HepG2 (cell line): ENCODE measurements around the gene DUSP8. TPM values are rescaled to one million over a fixed set of nuclear protein-coding genes. Genes with fewer than 3 reads are reported as not detected.
"Not testable (repeated sequence)": the region's sequence is repeated elsewhere in the genome, so short reads cannot be mapped to it uniquely, and the experiment has no call there.

ENCODE experiments used
- ATAC-seq: fragments of 200-7000 bp; cut with Tn5 transposase; 3 replicates; pipeline ENCODE4 v1.9.1; 2020; ENCODE audit warnings: mild to moderate bottlenecking, moderate library complexity
- BruUV-seq: library from RNA; stranded (reverse); fragments of 400-500 nt; replicated peaks from 2 replicates; lab custom pipeline; 2021; lab: Mats Ljungman, UMichigan
- CTCF ChIA-PET: fragments of 300-600 bp; formaldehyde crosslinking; extraction: SDS; loops from one replicate; lab custom pipeline; 2021; ENCODE audit warnings: low total read pairs, inconsistent platforms, low intra/inter-chr PET ratio; lab: Yijun Ruan, JAX
- POLR2A ChIA-PET: fragments of 350-600 bp; sonication (Branson Sonifier 250); formaldehyde crosslinking; loops from one replicate; lab custom pipeline; 2020; ENCODE audit warnings: antibody characterized with exemption, inconsistent platforms; lab: Yijun Ruan, JAX
- DNase-seq: peaks from one replicate; pipeline ENCODE4 v3.0.0-alpha.2; 2015; ENCODE audit warnings: low spot score
- FAIRE-seq: peaks from 3 replicates; lab custom pipeline; 2011; peaks lifted over from hg19 to GRCh38; lab: Jason Lieb, UNC
- H2AFZ ChIP-seq: one replicate; pipeline ENCODE4 v1.6.1; 2011; ENCODE audit warnings: low read length, inconsistent platforms
- H3K27ac ChIP-seq: fragments of 300-600 bp; 3 replicates; pipeline ENCODE4 v1.8.0; 2011; ENCODE audit warnings: mixed run types, mild to moderate bottlenecking, mixed read lengths, low read length, inconsistent platforms; ENCODE audit not compliant: insufficient read depth; ENCODE audit errors: extremely low read length
- H3K27me3 ChIP-seq, 2 experiments: fragments of 200-600 bp in 1 of 2; 2 replicates in 1 of 2; 3 replicates in 1 of 2; pipeline versions ENCODE4 v1.6.0 to v1.8.0; 2011; ENCODE audit warnings: low read length in 2 of 2, mild to moderate bottlenecking in 2 of 2, moderate library complexity in 2 of 2, inconsistent platforms in 1 of 2; ENCODE audit not compliant: insufficient read depth in 2 of 2, control insufficient read depth in 1 of 2
- H3K36me3 ChIP-seq, 2 experiments: fragments of 200-600 bp in 1 of 2; replicated peaks in 1 of 2; 2 replicates in 1 of 2; 3 replicates in 1 of 2; pipeline versions ENCODE4 v1.5.1 to v1.8.0; 2011; ENCODE audit warnings: low read length in 2 of 2, inconsistent platforms in 1 of 2; ENCODE audit not compliant: insufficient read depth in 2 of 2, control insufficient read depth in 1 of 2
- H3K4me1 ChIP-seq: 2 replicates; pipeline ENCODE4 v1.5.1; 2012; ENCODE audit warnings: low read length, inconsistent platforms; ENCODE audit not compliant: insufficient read depth
- H3K4me2 ChIP-seq: 2 replicates; pipeline ENCODE4 v1.6.0; 2011; ENCODE audit warnings: low read depth, low read length, inconsistent platforms
- H3K4me3 ChIP-seq, 3 experiments: fragments of 200-600 bp in 1 of 3; sonication (generic), shearing (Covaris generic) in 1 of 3; replicated peaks in 1 of 3; 2 replicates each; pipeline ENCODE4 v1.5.1; 2011 to 2016; ENCODE audit warnings: low read length in 3 of 3, inconsistent platforms in 2 of 3, low read depth in 2 of 3, mild to moderate bottlenecking in 2 of 3, control low read depth in 1 of 3, mixed read lengths in 1 of 3; ENCODE audit not compliant: insufficient read depth in 1 of 3
- H3K79me2 ChIP-seq: one replicate; pipeline ENCODE4 v1.6.1; 2011; ENCODE audit warnings: low read length, inconsistent platforms; ENCODE audit not compliant: insufficient read depth
- H3K9ac ChIP-seq: 2 replicates; pipeline ENCODE4 v1.6.0; 2011; ENCODE audit warnings: mild to moderate bottlenecking, low read depth, low read length, inconsistent platforms; ENCODE audit not compliant: insufficient read depth
- H3K9me3 ChIP-seq: 2 replicates; pipeline ENCODE4 v1.5.1; 2012; ENCODE audit warnings: mild to moderate bottlenecking, low read length
- H4K20me1 ChIP-seq: 2 replicates; pipeline ENCODE4 v1.6.0; 2011; ENCODE audit warnings: inconsistent platforms, mild to moderate bottlenecking, low read length, moderate library complexity; ENCODE audit not compliant: insufficient read depth
- NR3C1 ChIP-seq: sonication (generic); formaldehyde crosslinking; IDR thresholded peaks from 2 replicates; pipeline ENCODE4 v1.4.0; 2020; ENCODE audit warnings: missing genetic modification reagents
- SALL2 ChIP-seq: sonication (generic); formaldehyde crosslinking; IDR thresholded peaks from 2 replicates; pipeline ENCODE4 v1.8.1; 2023; ENCODE audit warnings: mild to moderate bottlenecking, missing genetic modification reagents, inconsistent platforms
- ZKSCAN8 ChIP-seq: IDR thresholded peaks from 2 replicates; pipeline ENCODE4 v1.6.1; 2016; ENCODE audit warnings: borderline replicate concordance, missing genetic modification reagents, missing compliant biosample characterization
- WGBS: methylation state at CpG from one replicate; pipeline ENCODE4 v1.1.6; 2017; ENCODE audit warnings: low lambda C conversion rate; 5-methylcytosine and 5-hydroxymethylcytosine counted together
- in situ Hi-C: cut with HindIII; loops from 2 replicates; pipeline ENCODE4 v1.10.0; 2017; ENCODE audit warnings: low pct_unique_long_range_greater_than_20kb; ENCODE audit not compliant: extremely low pct_ligation_motif_present
- intact Hi-C: fragments of 100-400 bp; cut with micrococcal nuclease; formaldehyde crosslinking; loops from one replicate; pipeline ENCODE4 v1.10.0; 2022; ENCODE audit not compliant: unreplicated experiment
- polyA plus RNA-seq, 8 experiments: library from polyadenylated mRNA; depleted of rRNA in 3 of 8; stranded (reverse) in 7 of 8; unstranded in 1 of 8; fragments of >200 nt; fragmentation: Illumina TruSeq in 4 of 8; extraction: Trizol in 4 of 8; gene quantifications; 2 replicates each; pipeline versions ENCODE4 v1.2.1 to v1.2.3, GENCODE V29; 2011 to 2016; ENCODE audit warnings: low read depth in 4 of 8, missing spikeins in 1 of 8, mixed read lengths in 1 of 8; ENCODE audit not compliant: insufficient read depth in 1 of 8
- total RNA-seq, 5 experiments: library from RNA; depleted of rRNA; stranded (reverse); fragments of >200 nt; fragmentation: Illumina TruSeq; extraction: Trizol; gene quantifications; 2 replicates each; pipeline ENCODE4 v1.2.3, GENCODE V29; 2016; ENCODE audit warnings: low read depth in 1 of 5

The DUSP8 gene
- total and polyA plus RNA-seq, 2 of the 13 experiments (the other 11 are each of a cell fraction or from before 2014, with no cell fraction given): 1.8 to 8.0 TPM

- Histone ChIP-seq H2AFZ (no peak overlapping the region), H3K4me2 (no peak overlapping the region), H3K27me3 (no peaks in the 10 kb centered on the region), H3K4me1 (no peaks in the 10 kb centered on the region), H3K9me3 (no peaks in the 10 kb centered on the region), H3K79me2 (no peaks in the 10 kb centered on the region), H4K20me1 (peaks cover 33% of the 10 kb centered on the region; the same call in 1 of the 2 replicates), H3K36me3 (no peaks in the 10 kb centered on the region), H3K27ac (no peak overlapping the region), H3K9ac (no peak overlapping the region), H3K4me3 (no peak overlapping the region)
- TF ChIP-seq ZKSCAN8 (CRISPR knock-in tag) (no peak), SALL2 (CRISPR knock-in tag) (no peak), NR3C1 (CRISPR knock-in tag) (no peak)
- DNase-seq: no peak
- in situ Hi-C loops: no loop called here
- POLR2A ChIA-PET: no interaction called here
- 75% methylated on average over 6 of the region's 11 CpGs for WGBS
- intact Hi-C loops: no loop called here
- FAIRE-seq: no peak
- BruUV-seq: no TSS peak
- CTCF ChIA-PET: no interaction called here
- no peak for ATAC-seq
Observed at GRCh38 chr11:1510928-1511327, 61.1 kb downstream of the DUSP8 start.

- BruUV-seq, H3K27me3 ChIP-seq, H3K4me1 ChIP-seq, H3K4me2 ChIP-seq, ATAC-seq, intact Hi-C loops, POLR2A ChIA-PET, H3K4me3 ChIP-seq, FAIRE-seq, H2AFZ ChIP-seq, in situ Hi-C loops, H3K79me2 ChIP-seq, H3K9ac ChIP-seq, H3K36me3 ChIP-seq, DNase-seq, CTCF ChIA-PET, H3K27ac ChIP-seq, H3K9me3 ChIP-seq: not testable (repeated sequence)
- WGBS: 90% methylated on average over 13 of the region's 18 CpGs
- peaks cover 32% of the 10 kb centered on the region; the same call in 1 of the 2 replicates for H4K20me1 ChIP-seq
Observed at GRCh38 chr11:1510351-1510750, 61.7 kb downstream of the DUSP8 start.
